ENCODE results near the gene ANKRD6.

ANKRD6 gene

GRCh38 chr6:89458704-89459103, 25.8 kb downstream of the ANKRD6 start:
- DNase-seq (ENCODE audit: low read depth, low spot score) = no peak
- H3K4me3 ChIP-seq (ENCODE audit: low read length) = no peak overlapping the region

- no peak for DNase-seq (ENCODE audit: low read depth, low spot score)
- H3K4me3 ChIP-seq (ENCODE audit: low read length) = no peak overlapping the region
Measured at GRCh38 chr6:89459501-89459900, 26.5 kb downstream of the ANKRD6 start.

GRCh38 chr6:89460713-89461112, 27.8 kb downstream of the ANKRD6 start:
- no peak overlapping the region for H3K4me3 ChIP-seq (ENCODE audit: low read length)
- no peak for DNase-seq (ENCODE audit: low read depth, low spot score)

GRCh38 chr6:89462503-89462902, 29.6 kb downstream of the ANKRD6 start:
- DNase-seq (ENCODE audit: low read depth, low spot score) = no peak
- H3K4me3 ChIP-seq (ENCODE audit: low read length) = no peak overlapping the region

GRCh38 chr6:89464295-89464694, 31.3 kb downstream of the ANKRD6 start:
- H3K4me3 ChIP-seq (ENCODE audit: low read length) = no peak overlapping the region
- DNase-seq (ENCODE audit: low read depth, low spot score) = no peak

GRCh38 chr6:89467437-89467836, 34.5 kb downstream of the ANKRD6 start:
- DNase-seq (ENCODE audit: low read depth, low spot score) = no peak
- H3K4me3 ChIP-seq (ENCODE audit: low read length) = no peak overlapping the region

- no peak for DNase-seq (ENCODE audit: low read depth, low spot score)
- H3K4me3 ChIP-seq (ENCODE audit: low read length) = no peak overlapping the region
Measured at GRCh38 chr6:89468998-89469397, 36.0 kb downstream of the ANKRD6 start.

- no peak for DNase-seq (ENCODE audit: low read depth, low spot score)
- H3K4me3 ChIP-seq (ENCODE audit: low read length) = no peak overlapping the region
Measured at GRCh38 chr6:89471287-89471867, 38.4 kb downstream of the ANKRD6 start.

- DNase-seq (ENCODE audit: low read depth, low spot score) = no peak
- no peak overlapping the region for H3K4me3 ChIP-seq (ENCODE audit: low read length)
Measured at GRCh38 chr6:89475101-89475500, 42.1 kb downstream of the ANKRD6 start.

- DNase-seq (ENCODE audit: low read depth, low spot score) = peak; percentile 48
- H3K4me3 ChIP-seq (ENCODE audit: low read length) = no peak overlapping the region
Measured at GRCh38 chr6:89475634-89476033, 42.7 kb downstream of the ANKRD6 start.

- H3K4me3 ChIP-seq (ENCODE audit: low read length) = no peak overlapping the region
- no peak for DNase-seq (ENCODE audit: low read depth, low spot score)
Measured at GRCh38 chr6:89479897-89480296, 46.9 kb downstream of the ANKRD6 start.

GRCh38 chr6:89481695-89482094, 48.7 kb downstream of the ANKRD6 start:
- DNase-seq (ENCODE audit: low read depth, low spot score) = no peak
- no peak overlapping the region for H3K4me3 ChIP-seq (ENCODE audit: low read length)

GRCh38 chr6:89482126-89482525, 49.2 kb downstream of the ANKRD6 start:
- DNase-seq (ENCODE audit: low read depth, low spot score) = no peak
- H3K4me3 ChIP-seq (ENCODE audit: low read length) = no peak overlapping the region

- H3K4me3 ChIP-seq (ENCODE audit: low read length) = no peak overlapping the region
- DNase-seq (ENCODE audit: low read depth, low spot score) = no peak
Measured at GRCh38 chr6:89483111-89483720, 50.3 kb downstream of the ANKRD6 start.

- H3K4me3 ChIP-seq (ENCODE audit: low read length) = no peak overlapping the region
- DNase-seq (ENCODE audit: low read depth, low spot score) = no peak
Measured at GRCh38 chr6:89485320-89485719, 52.4 kb downstream of the ANKRD6 start.

- no peak overlapping the region for H3K4me3 ChIP-seq (ENCODE audit: low read length)
- no peak for DNase-seq (ENCODE audit: low read depth, low spot score)
Measured at GRCh38 chr6:89487864-89488263, 54.9 kb downstream of the ANKRD6 start.

GRCh38 chr6:89488438-89488837, 55.5 kb downstream of the ANKRD6 start:
- no peak overlapping the region for H3K4me3 ChIP-seq (ENCODE audit: low read length)
- DNase-seq (ENCODE audit: low read depth, low spot score) = no peak

GRCh38 chr6:89489078-89489477, 56.1 kb downstream of the ANKRD6 start:
- H3K4me3 ChIP-seq (ENCODE audit: low read length) = no peak overlapping the region
- no peak for DNase-seq (ENCODE audit: low read depth, low spot score)

- no peak for DNase-seq (ENCODE audit: low read depth, low spot score)
- no peak overlapping the region for H3K4me3 ChIP-seq (ENCODE audit: low read length)
Measured at GRCh38 chr6:89492025-89492640, 59.2 kb downstream of the ANKRD6 start.

GRCh38 chr6:89494131-89494793, 61.3 kb downstream of the ANKRD6 start:
- DNase-seq (ENCODE audit: low read depth, low spot score) = peak; percentile 27
- no peak overlapping the region for H3K4me3 ChIP-seq (ENCODE audit: low read length)

Data from Jurkat, Clone E6-1 (cell line).